GM18526 (cell line): ENCODE results near the gene S100A7.

Experiments
- POLR2A ChIP-seq: IDR thresholded peaks from 3 replicates; pipeline ENCODE4 v1.6.1; 2011; ENCODE audit not compliant: insufficient read length; ENCODE audit errors: extremely low read depth

S100A7 gene

GRCh38 chr1:153460551-153460950 lies at the start of gene S100A7:
Gene S100A7 (minus strand): TSS chr1:153460651. CDS start chr1:153459013, 1,638 bp downstream.
- TF ChIP-seq POLR2A: no peak

DNA sequence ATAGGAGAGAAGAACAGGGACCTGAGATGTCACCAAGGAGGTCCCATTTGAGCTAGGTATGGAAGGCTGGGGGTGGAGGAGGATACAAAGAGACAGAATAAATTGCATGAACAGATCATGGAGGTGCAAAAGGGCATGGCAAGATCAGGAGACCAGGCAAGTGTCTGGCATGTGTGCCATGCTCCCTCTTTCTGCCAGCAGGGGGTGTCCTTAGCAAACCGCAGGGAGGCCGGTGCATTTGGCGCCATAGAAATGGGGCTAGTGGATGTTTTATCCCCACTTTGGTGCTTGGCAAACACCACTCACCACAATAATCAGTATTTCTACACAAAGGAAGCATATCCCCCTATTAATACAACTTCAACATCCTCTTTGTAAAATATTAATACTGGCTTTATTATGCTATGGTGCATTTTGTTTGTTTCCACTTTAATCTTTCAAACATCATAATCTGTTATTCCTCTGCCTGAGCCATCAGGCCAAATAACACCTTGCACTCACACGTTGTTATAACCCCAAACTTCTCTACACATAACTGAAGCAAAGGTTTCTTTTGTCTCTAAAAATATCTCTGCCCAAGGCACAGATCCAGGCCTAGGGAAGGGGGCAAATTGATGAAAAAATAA lies 49.4 kb upstream of the S100A7 start:
- TF ChIP-seq POLR2A: no peak

DNA sequence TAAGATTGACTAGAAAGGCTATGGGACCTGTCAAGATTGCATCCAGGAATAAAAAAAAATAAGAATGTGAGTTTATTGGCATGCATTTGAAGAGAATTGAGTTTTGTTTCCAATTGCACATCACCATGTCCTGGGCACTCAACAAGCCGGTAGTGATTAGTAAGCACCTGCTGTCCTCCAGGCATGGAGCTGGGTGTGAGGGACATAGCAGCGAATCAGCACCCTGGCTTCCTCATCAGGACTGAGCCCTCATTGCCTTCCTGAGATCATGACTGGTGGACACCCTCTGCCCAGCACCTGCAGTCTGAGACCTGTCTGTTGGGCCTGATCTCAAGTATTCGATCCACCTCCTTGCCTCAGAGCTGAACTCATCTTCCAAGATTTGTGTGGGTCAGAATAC lies 48.6 kb upstream of the S100A7 start:
- TF ChIP-seq POLR2A: no peak

DNA sequence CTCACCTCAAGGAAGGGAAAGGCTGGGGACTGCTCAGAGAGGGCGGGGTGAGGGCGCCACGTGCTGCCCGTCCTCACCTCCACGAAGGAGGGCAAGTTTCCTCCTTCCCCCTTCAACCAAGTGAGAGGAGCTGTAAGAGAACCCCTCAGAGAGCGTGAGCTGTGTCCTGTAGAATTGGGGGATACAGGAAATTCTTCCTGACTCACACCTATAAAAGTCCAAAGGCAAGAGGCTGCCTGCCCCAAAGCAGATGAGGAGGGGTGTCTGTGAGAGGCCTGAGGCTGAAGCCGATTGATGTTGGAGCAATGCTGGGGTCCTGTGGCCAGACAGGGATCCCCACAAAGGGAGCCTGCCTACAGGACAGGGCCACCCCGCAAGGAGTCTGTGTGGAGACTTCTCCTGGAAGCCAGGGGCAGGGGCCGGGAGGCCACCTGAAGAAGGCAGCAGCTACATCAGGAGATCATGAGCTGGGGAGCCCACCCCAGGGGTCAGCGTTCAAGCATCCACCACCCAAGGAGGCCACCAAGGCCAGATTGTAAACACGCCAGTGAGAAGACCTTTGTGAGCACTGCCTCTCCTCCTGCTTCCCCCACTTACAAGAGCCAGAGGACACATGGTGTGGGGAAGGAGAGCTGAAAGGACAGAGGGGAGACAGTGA lies 47.6 kb upstream of the S100A7 start:
- no peak for TF ChIP-seq POLR2A

GRCh38 chr1:153506831-153507413 lies 46.5 kb upstream of the S100A7 start:
- no peak for TF ChIP-seq POLR2A

- TF ChIP-seq POLR2A: no peak
These were observed 45.9 kb upstream of the S100A7 start for GRCh38 chr1:153506386-153506785.

DNA sequence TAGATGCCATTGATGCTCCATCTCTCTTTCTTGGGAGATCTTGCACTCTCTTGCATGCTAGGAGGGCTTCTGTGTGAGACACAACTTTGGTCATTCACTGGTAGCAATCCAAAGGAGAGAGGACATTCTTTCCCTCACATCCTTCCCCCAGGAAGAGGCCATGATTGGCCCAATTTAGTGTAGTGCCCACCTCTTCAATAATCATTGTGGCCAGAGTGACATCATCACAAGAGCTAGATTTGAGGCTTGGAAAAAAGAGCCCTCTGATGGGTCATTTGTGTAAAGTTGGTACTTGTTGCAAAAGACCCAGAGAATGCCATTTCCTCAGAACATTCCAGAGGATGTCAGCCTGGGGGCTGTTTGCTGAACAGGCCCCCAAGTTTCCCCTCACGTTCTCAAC lies 45.1 kb upstream of the S100A7 start:
- TF ChIP-seq POLR2A: no peak

GRCh38 chr1:153503766-153504165 lies 43.3 kb upstream of the S100A7 start:
- no peak for TF ChIP-seq POLR2A

- TF ChIP-seq POLR2A: no peak
These were observed 38.3 kb upstream of the S100A7 start for GRCh38 chr1:153498746-153499145.

DNA sequence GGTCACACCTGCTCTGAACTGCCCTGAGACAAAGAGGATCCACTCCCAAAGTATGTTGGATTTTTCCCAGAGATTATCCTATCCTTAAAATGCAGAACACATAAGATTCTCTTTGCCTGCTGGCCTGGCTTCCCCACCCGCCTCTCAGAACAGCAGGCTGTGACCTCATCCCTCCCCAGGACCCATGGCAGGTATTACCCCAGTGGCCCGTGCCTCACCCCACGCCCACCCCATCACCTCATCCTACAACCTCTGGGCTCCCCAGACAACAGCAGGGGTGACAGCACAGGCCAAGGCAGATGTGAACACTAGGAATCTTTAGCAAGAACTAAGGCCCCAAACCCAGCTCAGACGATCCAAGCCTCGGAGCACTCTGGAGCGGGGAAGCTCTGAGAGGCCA lies 35.1 kb upstream of the S100A7 start:
- TF ChIP-seq POLR2A: no peak

GRCh38 chr1:153494976-153495535 lies 34.6 kb upstream of the S100A7 start:
- no peak for TF ChIP-seq POLR2A

GRCh38 chr1:153493343-153493960 lies 33.0 kb upstream of the S100A7 start:
- TF ChIP-seq POLR2A: no peak

GRCh38 chr1:153490272-153491051 lies 30.0 kb upstream of the S100A7 start:
- no peak for TF ChIP-seq POLR2A

DNA sequence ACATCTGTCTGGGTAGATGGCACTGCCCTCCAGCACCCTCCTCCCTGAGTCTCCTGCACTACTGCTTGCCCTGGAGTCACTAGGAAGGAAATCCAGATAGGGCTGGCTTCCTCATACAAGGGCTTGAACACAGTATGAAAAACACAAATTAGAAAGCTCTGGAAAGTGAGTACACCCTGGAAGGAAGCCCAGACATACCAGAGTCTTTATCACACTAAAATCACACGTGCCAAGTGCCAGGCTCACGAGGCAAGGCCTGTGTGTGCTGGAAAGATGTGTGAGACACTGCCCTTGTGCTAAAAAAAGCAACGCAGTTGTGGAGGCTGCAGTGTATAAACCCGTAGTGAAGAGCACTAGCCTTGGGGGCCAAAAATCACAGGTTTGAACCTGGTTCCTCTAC lies 28.3 kb upstream of the S100A7 start:
- TF ChIP-seq POLR2A: no peak

- no peak for TF ChIP-seq POLR2A
These were observed 27.3 kb upstream of the S100A7 start for GRCh38 chr1:153487707-153488106.
